Stimulated activated naive B cell treated with anti-CD40 and anti-IgM and Interleukin-4, amounts not matched to agents 10 μg/mL and 1 μg/mL and 100 μg/mL, for 72 hours (primary cell): ENCODE data around the gene SLC44A2.

ENCODE experiments used
- ATAC-seq, 2 donors: fragments of 150-1000 bp; cut with Tn5 transposase; replicated peaks; 2 replicates each; pipeline ENCODE4 v1.10.0; 2021; ENCODE audit warnings: moderate library complexity in 1 of 2
- DNase-seq: peaks from one replicate; pipeline ENCODE4 v3.0.0; 2021
- H3K27ac Mint-ChIP-seq: one replicate; pipeline ENCODE4 v1.8.0; 2022; ENCODE audit warnings: mild to moderate bottlenecking, mixed read lengths
- H3K27me3 Mint-ChIP-seq, 2 donors: one replicate each; pipeline ENCODE4 v1.8.0; 2022; ENCODE audit warnings: mixed read lengths in 2 of 2
- H3K36me3 Mint-ChIP-seq, 2 donors: one replicate each; pipeline ENCODE4 v1.8.0; 2022; ENCODE audit warnings: mixed read lengths in 2 of 2, mild to moderate bottlenecking in 1 of 2
- H3K4me1 Mint-ChIP-seq, 2 donors: one replicate each; pipeline ENCODE4 v1.8.0; 2022; ENCODE audit warnings: mixed read lengths in 2 of 2, mild to moderate bottlenecking in 1 of 2
- H3K4me3 Mint-ChIP-seq, 2 donors: one replicate each; pipeline ENCODE4 v1.8.0; 2022; ENCODE audit warnings: mild to moderate bottlenecking in 2 of 2, mixed read lengths in 2 of 2, moderate library complexity in 1 of 2
- H3K9me3 Mint-ChIP-seq, 2 donors: one replicate each; pipeline ENCODE4 v1.8.0; 2022; ENCODE audit warnings: mixed read lengths in 2 of 2, mild to moderate bottlenecking in 1 of 2

Gene SLC44A2

DNA sequence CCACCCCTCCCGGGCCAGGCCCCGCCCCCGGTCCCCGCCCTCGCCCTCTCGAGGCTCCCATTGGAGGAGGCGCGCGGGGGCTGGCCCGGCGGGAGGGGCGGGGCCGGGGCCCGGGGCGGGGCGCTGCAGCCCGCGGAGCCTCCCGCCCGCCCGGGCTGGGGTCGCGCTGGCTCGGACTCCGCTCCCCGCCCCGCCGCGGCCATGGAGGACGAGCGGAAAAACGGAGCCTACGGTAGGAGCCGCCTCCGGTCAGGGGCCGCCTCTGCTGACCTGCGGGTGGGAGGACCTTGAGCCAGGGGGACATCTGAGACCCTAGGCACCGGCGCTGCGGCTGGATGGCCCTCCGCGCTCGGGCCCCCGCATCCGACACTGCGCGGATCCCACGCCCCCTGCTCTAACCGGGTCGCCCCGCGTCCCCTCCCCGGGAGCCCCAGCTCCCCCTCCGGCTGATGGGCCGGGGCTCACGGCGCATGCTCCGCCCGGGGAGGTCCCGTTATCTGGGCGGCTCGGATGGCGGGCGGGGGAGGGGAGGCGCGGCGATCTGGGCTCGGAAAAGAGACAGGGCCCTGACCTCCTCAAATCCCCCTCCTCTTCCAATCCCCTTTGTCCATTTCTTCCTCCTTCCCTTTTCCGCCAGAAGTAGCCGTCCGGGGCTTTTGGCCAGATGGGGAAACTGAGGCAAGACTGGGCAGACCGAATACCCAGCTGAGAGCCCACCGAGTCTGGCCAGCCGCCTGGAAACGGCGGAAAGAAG lies 22.8 kb upstream of the SLC44A2 start:
- ATAC-seq (peak; percentile 69 to 75), DNase-seq (peak; percentile 75)
- H3K27me3 Mint-ChIP-seq: no peaks in the 10 kb centered on the region
- peaks cover 18 to 39% of the 10 kb centered on the region in 2 donors for H3K4me1 Mint-ChIP-seq
- H3K4me3 Mint-ChIP-seq: peak overlapping the region; percentile 90 to 94
- H3K9me3 Mint-ChIP-seq: no peaks in the 10 kb centered on the region
- peak overlapping the region; percentile 99 for H3K27ac Mint-ChIP-seq
- peaks cover 11 to 16% of the 10 kb centered on the region in 2 donors for H3K36me3 Mint-ChIP-seq

DNA sequence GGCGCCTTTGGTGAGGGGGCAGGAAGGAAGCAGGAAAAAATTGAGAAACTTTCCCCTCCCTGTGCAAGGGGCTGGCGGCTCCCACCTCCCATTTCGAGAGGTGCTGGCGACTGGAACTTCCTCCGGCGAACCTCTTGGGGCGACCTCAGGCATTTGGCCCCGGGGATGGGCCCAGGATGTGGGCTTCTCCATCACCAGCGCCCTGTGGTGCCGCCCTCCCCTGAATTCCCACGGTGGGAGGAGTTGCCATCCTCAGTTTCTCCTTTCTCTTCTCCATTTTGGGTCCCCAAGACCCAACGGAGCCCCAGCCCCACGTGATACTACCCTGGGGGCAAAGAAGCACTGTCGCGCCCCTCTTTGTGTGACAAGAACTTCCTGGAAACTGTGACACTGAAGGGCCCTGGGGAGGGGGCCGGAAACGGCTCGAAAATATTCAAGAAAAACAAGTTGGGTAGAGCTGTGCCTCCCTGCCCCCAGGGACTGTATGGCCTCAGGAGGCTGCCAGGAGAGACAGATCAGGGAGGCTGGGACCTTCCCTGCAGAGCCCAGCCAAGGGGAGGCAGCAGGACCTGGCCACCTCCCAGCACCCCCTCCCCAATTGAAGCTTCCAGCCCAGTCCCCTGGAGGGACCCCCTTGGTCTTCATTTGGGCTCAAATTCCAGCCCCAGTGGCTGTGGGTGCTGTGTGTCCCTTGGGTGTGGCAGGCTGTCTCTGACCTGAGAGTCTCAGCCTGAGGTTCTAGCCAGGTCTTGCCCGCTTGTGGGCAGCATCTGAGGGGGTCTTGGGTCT lies 22.1 kb upstream of the SLC44A2 start:
- Mint-ChIP-seq H3K27me3 (no peaks in the 10 kb centered on the region), H3K9me3 (no peaks in the 10 kb centered on the region), H3K36me3 (peaks cover 11 to 16% of the 10 kb centered on the region in 2 donors), H3K4me3 (peak overlapping the region; percentile 90 to 94), H3K27ac (peak overlapping the region; percentile 99), H3K4me1 (peaks cover 18 to 34% of the 10 kb centered on the region in 2 donors)
- DNase-seq (peak; percentile 86), ATAC-seq (peak; percentile 72 to 76)

DNA sequence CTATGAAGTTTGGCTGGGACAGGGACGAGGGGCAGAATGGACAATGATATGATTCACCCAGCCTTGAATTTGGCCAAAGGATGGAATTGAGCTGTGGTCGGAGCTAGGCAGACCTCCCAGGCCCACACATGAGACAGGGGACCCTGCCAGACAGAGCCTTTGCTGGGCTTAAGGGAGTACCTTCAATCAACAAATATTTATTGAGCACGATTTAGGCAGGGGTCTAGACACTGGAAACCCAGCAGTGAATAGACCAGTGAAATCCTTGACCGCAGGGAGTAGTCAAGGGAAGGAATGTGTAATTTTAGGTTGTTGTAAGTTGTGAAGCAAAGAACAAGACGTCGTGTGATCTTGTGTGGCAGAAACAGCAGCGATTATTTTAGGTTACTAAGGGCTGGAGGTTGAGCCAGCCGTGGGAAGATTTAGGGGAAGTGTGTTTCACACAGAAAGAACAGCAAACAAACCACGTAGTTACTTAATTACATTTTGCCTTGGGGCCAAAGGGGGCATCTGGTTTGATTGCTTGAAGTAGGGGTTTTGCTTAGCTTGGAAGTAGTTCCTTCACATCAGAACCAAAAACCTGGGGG lies 21.4 kb upstream of the SLC44A2 start:
- Mint-ChIP-seq H3K9me3 (no peaks in the 10 kb centered on the region), H3K4me3 (peak overlapping the region; percentile 90 to 94), H3K27me3 (no peaks in the 10 kb centered on the region), H3K27ac (peak overlapping the region; percentile 99), H3K36me3 (peaks cover 11 to 16% of the 10 kb centered on the region in 2 donors), H3K4me1 (peaks cover 18 to 32% of the 10 kb centered on the region in 2 donors)
- DNase-seq (peak; percentile 54), ATAC-seq (peak; percentile 40 to 52)

DNA sequence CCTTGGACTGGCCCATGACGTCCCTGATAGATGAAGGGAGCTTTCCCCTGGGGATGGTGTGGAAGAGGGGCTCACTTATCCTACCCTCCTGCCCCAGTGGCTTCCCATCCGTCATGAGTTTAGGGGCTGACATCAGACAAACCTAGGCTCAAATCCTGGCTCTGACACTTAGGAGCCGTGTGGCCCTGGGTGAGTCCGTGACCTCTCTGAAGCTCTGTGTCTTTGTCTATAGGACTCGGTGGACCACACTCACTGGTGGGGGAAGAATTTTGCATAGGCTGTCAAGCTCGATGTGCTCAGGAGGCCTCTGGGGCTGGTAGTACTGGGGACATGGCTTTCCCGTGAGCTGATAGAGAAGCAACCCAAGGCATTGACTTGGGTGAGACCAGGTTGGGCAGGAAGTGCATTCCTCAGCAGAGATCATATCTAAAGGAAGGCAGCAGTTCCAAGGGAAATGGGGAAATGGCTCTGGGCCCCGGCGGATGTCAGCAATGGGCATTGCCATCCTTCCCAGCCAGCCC lies 20.8 kb upstream of the SLC44A2 start:
- DNase-seq (peak; percentile 26), ATAC-seq (peak; percentile 28 to 29)
- Mint-ChIP-seq H3K4me1 (peaks cover 18 to 32% of the 10 kb centered on the region in 2 donors), H3K9me3 (no peaks in the 10 kb centered on the region), H3K4me3 (peak overlapping the region; percentile 90 to 94), H3K36me3 (peaks cover 11 to 16% of the 10 kb centered on the region in 2 donors), H3K27me3 (no peaks in the 10 kb centered on the region), H3K27ac (peak overlapping the region; percentile 99)

DNA sequence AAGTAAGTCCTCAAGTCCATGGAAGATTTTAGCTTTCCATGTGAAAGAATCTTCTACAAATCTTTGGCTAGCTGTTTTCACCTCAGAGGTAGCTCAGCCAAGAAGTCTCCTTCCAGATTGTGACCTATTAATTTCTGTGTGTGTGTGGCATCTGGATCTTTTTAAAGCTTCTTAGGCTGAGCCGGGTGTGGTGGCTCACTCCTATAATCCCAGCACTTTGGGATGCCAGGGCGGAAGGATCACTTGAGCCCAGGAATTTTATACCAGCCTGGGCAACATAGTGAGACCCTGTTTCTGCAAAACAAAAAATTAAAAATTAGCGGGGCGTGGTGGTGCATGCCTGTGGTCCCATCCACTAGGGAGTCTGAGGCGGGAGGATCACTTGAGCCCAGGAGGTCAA lies 13.4 kb upstream of the SLC44A2 start:
- peak overlapping the region; percentile 56 for H3K27ac Mint-ChIP-seq
- peaks cover 22 to 24% of the 10 kb centered on the region in 2 donors for H3K36me3 Mint-ChIP-seq
- H3K27me3 Mint-ChIP-seq: no peaks in the 10 kb centered on the region
- DNase-seq (no peak), ATAC-seq (no peak)
- no peak overlapping the region for H3K4me3 Mint-ChIP-seq
- H3K4me1 Mint-ChIP-seq: peaks cover 10 to 43% of the 10 kb centered on the region in 2 donors
- H3K9me3 Mint-ChIP-seq: peaks cover 0 to 2% of the 10 kb centered on the region in 2 donors

DNA sequence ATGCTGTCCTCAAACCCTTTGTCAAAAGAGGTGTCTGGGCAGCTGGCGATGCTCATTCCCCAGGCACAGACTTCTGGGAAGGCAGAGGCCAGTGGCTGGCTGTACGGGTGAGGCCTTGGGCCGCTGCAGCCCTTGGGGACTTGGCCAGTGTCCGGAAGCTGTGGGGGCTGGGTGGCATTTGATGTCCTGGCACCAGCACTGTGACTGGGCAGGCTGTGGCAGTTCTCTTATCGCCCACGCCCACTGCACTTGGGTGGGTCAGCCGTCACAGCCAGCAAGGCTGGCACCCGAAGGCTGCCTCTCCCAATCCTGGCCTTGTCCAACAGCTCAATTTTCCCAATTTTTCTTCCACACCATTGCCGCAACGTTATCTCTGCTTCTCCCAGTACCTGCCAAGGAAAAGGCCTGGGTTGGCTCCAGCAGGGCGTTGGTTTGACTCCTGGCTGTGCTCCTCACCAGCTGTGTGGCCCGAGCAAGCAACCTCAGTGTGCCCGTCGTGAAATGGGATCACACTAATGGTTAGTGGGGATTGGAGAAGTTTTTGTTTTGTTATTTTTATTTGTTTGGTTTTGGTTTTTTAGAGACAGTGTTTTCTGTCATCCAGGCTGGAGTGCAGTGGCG lies 12.7 kb upstream of the SLC44A2 start:
- H3K4me1 Mint-ChIP-seq: peaks cover 12 to 50% of the 10 kb centered on the region in 2 donors
- no peak for DNase-seq
- no peak for ATAC-seq
- peak overlapping the region; percentile 65 for H3K27ac Mint-ChIP-seq
- peaks cover 25 to 26% of the 10 kb centered on the region in 2 donors for H3K36me3 Mint-ChIP-seq
- no peak overlapping the region for H3K4me3 Mint-ChIP-seq
- H3K27me3 Mint-ChIP-seq: no peaks in the 10 kb centered on the region
- H3K9me3 Mint-ChIP-seq: peaks cover 0 to 2% of the 10 kb centered on the region in 2 donors

DNA sequence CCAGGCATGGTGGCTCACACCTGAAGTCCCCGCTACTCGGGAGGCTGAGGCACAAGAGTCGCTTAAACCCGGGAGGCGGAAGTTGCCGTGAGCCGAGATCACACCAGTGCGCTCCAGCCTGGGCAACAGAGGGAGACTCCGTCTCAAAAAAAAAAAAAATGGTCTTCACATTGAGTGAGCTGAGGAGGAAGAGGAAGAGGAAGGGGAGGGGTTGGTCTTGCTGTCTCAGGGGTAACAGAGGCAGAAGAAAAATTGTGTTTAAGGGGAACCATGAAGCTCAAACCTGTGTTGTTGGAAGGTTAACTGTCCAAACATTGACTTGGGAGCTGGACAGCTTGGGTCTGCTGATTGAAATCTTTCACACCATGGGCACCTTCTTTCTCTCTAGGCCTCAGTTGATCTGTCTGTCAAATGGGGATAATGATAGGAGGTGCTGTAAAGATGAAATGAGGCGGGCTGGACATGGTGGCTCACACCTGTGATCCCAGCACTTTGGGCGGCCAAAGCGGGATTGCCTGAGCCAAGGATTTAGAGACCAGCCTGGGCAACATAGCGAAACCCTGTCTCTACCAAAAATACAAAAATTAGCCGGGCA lies 9.8 kb upstream of the SLC44A2 start:
- Mint-ChIP-seq H3K36me3 (peaks cover 30 to 31% of the 10 kb centered on the region in 2 donors), H3K9me3 (peaks cover 0 to 2% of the 10 kb centered on the region in 2 donors), H3K4me3 (peak overlapping the region; percentile 11 to 45), H3K4me1 (peaks cover 15 to 68% of the 10 kb centered on the region in 2 donors), H3K27ac (peak overlapping the region; percentile 88), H3K27me3 (no peaks in the 10 kb centered on the region)
- ATAC-seq (no peak), DNase-seq (no peak)

DNA sequence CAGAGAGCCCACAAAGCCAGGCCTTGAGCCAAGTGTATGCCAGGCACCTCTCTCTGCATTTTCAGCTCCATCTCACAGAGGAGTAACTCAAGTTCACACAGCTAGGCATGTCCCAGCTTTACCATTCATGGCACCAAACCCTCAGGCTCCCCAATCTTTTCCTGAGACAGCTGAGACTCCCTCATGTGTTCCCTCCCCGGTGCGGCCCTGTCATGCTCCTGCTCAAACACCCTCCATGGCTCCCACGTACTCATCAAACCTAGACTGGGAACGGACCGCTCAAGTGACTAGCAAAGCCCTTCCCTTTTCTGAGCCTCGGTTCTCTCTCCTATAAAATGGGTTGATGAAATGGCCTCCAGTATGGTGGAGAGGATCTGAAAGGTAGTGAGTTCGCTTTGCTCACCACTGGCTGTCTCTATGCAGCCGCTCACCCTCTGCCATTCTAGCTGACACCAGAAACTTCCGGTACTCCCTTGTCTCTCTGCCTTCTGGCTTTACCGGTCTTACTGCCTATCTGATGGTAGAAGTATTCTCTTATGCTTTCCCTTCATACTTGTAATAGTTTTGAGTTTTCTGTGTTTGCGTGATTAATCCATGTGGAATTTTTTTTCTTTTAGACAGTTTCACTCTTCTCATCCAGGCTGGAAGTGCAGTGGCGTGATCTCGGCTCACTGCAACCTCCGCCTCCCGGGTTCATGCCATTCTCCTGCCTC lies 7.8 kb upstream of the SLC44A2 start:
- peaks cover 0 to 2% of the 10 kb centered on the region in 2 donors for H3K9me3 Mint-ChIP-seq

DNA sequence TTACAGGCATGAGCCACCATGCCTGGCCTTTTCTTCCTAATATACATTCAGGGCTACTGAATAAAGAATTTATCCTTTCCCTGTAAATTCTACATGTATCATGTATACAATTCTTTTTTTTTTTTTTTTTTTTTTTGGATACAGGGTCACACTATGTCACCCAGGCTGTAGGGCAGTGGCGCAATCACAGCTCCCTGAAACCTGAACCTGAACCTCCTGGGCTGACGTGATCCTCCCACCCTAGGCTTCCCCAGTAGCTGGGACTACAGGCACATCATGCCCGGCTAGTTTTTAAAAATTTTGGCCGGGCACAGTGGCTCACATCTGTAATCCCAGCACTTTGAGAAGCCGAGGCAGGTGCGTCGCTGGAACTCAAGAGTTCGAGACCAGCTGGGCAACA lies 6.5 kb upstream of the SLC44A2 start:
- no peak overlapping the region for H3K27ac Mint-ChIP-seq
- H3K27me3 Mint-ChIP-seq: no peaks in the 10 kb centered on the region
- ATAC-seq: no peak
- H3K4me3 Mint-ChIP-seq: no peak overlapping the region
- no peak for DNase-seq
- H3K36me3 Mint-ChIP-seq: peaks cover 37 to 44% of the 10 kb centered on the region in 2 donors
- no peaks in the 10 kb centered on the region for H3K9me3 Mint-ChIP-seq
- H3K4me1 Mint-ChIP-seq: peaks cover 27 to 78% of the 10 kb centered on the region in 2 donors

More for the DNA sequence above, 7.8 kb upstream of the SLC44A2 start:
- Mint-ChIP-seq H3K4me1 (peaks cover 27 to 79% of the 10 kb centered on the region in 2 donors), H3K27me3 (no peaks in the 10 kb centered on the region), H3K27ac (peak overlapping the region; percentile 62), H3K36me3 (peaks cover 45 to 49% of the 10 kb centered on the region in 2 donors), H3K4me3 (no peak overlapping the region)
- DNase-seq: no peak
- no peak for ATAC-seq

DNA sequence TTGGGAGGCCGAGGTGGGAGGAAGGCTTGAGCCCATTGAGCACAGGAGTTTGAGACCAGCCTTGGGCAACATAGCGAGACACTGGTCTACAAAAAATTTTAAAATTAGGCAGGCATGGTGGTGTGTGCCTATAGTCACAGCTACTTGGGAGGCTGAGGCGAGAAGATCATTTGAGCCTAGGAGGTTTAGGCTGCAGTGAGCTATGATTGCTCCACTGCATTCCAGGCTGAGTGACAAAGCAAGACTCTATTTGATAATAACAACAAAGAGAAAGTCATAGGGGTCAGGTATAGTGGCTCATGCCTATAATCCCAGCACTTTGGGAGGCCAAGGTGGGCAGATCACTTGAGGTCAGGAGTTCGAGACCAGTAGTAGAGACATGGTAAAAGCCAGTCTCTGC lies 4.6 kb upstream of the SLC44A2 start:
- Mint-ChIP-seq H3K4me1 (peaks cover 25 to 76% of the 10 kb centered on the region in 2 donors), H3K9me3 (no peaks in the 10 kb centered on the region), H3K4me3 (no peak overlapping the region), H3K27me3 (no peaks in the 10 kb centered on the region), H3K36me3 (peaks cover 32 to 33% of the 10 kb centered on the region in 2 donors), H3K27ac (peak overlapping the region; percentile 93)
- no peak for ATAC-seq
- no peak for DNase-seq

DNA sequence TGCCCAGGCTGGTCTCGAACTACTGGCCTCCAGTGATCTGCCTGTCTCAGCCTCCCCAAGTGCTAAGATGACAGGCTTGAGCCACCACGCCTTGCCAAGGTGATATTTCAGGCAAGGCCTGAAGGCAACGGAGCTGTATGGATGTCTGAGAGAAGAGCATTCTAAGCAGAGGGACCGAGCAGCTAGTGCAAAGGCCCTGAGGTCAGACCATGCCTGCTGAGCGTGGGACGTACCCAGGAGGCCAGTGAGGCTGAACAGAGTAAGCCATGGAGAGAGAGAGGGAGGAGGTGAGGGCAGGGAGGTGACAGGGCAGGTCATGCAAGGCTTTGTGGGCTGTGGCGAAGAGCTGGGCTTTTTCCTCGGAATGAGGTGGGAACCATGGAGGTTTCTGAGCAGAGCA lies 3.4 kb upstream of the SLC44A2 start:
- Mint-ChIP-seq H3K27ac (peak overlapping the region; percentile 74), H3K9me3 (no peaks in the 10 kb centered on the region), H3K4me3 (peak overlapping the region in 1 of 2 donors; percentile 44), H3K4me1 (peaks cover 26 to 70% of the 10 kb centered on the region in 2 donors), H3K36me3 (peaks cover 30 to 31% of the 10 kb centered on the region in 2 donors), H3K27me3 (no peaks in the 10 kb centered on the region)
- ATAC-seq: no peak
- DNase-seq: no peak

DNA sequence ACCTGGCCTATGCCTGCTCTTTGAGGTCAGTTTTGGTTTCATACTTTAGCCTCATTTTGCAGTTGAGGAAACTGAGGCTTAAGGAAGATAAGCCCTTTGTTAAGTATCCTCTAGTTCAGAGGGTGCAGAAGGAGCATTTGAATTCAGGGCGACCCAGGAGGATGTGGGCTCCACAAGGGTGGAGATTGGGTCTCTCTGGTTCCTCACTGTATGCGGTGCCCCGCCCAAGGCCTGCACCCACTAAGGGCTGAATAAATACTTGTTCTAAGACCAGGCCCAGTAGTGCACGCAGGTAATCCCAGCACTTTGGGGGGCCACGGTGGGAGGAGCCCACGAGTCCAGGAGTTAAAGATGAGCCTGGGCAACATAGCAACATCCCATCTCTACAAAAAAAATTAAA lies 768 bp upstream of the SLC44A2 start:
- no peak overlapping the region for H3K4me3 Mint-ChIP-seq
- H3K27ac Mint-ChIP-seq: peak overlapping the region; percentile 67
- peaks cover 20 to 57% of the 10 kb centered on the region in 2 donors for H3K4me1 Mint-ChIP-seq
- H3K27me3 Mint-ChIP-seq: no peaks in the 10 kb centered on the region
- ATAC-seq (no peak), DNase-seq (no peak)
- H3K9me3 Mint-ChIP-seq: no peaks in the 10 kb centered on the region
- peaks cover 36% of the 10 kb centered on the region in 2 donors for H3K36me3 Mint-ChIP-seq

DNA sequence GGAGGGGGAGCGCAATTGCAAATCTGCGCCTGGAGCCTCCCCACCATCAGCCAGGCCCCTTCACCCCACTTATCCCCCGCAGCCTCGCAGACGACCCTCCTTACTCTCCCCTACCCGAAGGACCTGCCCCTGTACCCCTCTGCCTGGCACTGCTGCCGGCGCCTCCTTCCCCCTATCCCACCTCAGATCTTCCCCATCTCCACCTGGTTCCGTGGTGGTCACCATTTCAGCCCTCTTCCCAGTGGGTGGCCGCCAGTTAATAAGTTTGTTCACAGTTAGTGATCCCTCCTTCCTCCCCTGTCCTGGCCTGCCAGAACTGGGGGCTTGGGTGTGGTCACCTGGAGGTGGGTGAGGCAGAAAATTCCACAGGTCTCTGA lies 397 bp downstream of the SLC44A2 start:
- Mint-ChIP-seq H3K4me3 (no peak overlapping the region), H3K27ac (peak overlapping the region; percentile 87), H3K36me3 (peaks cover 33 to 35% of the 10 kb centered on the region in 2 donors), H3K9me3 (no peaks in the 10 kb centered on the region), H3K27me3 (no peaks in the 10 kb centered on the region), H3K4me1 (peaks cover 17 to 47% of the 10 kb centered on the region in 2 donors)
- ATAC-seq: no peak
- DNase-seq: no peak
